DMS153 treated with DMSO at 0.1 percent for 48 hours (cell line): ENCODE data around the gene VSTM4.

Source experiments
- DNase-seq: peaks from one replicate; lab custom pipeline; 2025; ENCODE audit not compliant: unreplicated experiment; lab: John Stamatoyannopoulos, UW

Gene VSTM4

DNA sequence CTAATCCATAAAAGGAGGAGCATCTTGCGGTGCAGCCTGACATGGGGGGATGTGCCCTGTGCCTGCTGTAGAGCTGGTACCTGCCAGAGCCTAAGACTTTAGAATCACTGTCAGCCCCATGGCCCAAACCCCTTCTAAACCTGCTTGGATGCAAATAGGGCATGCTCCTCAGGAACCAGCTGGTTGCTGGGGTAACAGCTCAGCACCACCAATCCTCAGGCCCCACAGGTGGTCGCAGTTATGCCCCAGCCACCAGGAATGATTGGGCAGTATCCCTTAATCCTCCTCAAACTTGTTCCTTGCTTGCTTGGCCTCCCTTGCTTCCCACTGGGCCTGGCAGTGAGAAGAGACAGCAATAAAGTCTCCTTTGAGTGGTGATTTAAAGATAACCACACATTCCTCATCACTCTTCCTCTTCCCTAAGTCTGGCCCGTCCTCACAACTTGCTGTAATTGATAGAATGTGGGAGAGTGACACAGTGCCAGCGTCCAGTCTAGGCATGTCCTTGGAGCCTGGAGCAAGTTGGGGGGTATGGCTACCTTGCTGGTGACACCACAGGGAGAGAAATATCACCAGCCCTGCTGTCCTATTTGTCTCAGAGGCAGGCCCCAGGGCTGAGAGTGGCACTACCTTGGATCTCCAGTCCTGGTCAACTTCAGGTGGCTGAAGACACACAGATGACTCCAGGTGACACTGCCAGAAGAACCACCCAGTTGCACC, 43.0 kb downstream of the VSTM4 start:
- DNase-seq = no peak

DNA sequence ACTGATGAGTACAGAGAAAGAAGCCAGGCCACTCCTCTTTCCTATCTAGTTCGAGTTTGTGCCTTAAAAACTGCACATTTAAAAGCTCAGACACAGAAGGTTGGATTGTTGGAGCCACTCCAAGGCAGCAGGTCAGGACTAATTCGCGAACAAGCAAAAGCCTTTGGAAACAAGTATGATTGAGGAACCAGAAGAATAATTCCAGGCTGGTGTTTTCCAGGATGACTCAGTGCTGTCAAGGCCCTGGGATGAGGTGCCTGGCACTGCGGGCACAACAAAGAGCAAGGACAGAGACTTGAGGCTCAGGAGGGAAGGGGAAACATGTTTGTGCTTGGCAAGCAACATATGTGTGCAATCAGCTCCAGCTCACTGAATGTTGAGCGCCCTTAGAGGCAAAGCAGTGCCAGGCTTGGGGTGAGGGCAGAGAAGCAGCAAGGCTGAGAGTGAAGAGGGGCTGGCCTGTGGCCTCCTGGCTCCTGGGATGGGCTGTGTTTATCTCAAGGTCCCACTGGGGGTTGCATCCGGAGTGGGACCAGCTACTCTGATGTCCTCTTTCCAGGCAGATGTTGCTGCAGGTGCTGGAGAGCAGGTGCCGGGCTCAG, 44.1 kb downstream of the VSTM4 start:
- DNase-seq = no peak

DNA sequence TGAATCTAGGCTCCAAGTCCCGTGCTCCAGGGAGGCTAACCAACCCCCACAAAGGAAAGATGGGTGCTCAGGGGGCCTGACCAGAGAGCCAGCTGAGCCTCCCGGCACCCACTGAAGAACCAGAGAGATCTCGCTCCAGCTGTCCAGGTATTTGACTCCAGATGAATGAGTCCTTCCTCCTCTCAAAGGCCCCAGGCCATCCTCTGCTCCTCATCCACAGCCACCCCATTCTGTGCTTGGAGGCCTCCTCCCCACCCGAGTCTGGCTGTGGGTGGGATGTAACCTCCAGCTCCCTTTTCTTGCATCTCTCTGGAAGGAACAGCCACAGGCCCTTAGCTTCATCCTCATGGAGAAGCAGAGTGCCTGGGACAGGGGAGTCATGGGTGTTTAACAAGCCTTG, 44.6 kb downstream of the VSTM4 start:
- no peak for DNase-seq

DNA sequence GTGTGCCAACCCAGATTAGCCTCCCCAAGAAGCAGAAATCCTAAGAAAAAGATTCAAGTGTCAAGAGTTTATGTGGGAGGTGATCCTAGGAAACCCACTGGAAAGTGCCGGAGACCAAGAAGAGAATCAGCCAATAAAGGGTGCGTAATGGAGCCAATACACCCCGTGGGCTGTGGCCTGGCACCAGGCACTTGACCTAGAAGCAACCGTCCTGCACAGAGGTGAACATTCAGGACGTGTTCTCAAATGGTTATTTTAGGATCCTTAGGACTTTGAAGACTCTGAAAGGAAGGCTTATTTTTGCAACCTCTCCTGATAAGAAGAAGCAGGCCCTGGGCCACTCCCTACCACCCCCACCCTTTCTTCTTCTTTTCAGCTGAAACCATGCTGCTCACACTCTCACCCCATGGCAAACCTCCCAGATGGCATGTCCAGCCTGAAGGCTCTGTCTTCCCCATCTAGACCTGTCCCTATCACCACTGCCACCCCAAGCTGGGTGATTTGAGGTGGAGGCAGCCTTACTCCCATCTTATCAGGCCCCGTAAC, 46.6 kb downstream of the VSTM4 start:
- DNase-seq = no peak

DNA sequence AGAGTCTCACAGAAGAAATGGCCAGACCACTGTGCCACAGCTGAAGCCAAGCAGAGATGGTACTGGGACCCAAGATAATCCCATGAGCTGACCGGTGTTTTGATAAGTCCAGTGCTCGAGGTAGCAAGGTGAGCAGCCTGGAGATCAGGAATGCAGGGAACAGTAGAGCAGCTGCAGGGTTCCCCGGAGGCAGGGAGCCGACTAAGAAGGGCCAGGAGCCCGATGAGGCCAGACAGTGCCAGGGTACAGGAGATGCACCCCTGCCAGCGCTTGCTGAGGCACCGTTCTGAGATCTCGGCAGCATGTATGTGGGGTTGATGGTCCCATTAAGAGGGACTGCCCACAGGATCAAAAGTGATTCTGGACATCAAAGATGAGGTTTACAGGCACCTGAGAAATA, 47.1 kb downstream of the VSTM4 start:
- DNase-seq = no peak

DNA sequence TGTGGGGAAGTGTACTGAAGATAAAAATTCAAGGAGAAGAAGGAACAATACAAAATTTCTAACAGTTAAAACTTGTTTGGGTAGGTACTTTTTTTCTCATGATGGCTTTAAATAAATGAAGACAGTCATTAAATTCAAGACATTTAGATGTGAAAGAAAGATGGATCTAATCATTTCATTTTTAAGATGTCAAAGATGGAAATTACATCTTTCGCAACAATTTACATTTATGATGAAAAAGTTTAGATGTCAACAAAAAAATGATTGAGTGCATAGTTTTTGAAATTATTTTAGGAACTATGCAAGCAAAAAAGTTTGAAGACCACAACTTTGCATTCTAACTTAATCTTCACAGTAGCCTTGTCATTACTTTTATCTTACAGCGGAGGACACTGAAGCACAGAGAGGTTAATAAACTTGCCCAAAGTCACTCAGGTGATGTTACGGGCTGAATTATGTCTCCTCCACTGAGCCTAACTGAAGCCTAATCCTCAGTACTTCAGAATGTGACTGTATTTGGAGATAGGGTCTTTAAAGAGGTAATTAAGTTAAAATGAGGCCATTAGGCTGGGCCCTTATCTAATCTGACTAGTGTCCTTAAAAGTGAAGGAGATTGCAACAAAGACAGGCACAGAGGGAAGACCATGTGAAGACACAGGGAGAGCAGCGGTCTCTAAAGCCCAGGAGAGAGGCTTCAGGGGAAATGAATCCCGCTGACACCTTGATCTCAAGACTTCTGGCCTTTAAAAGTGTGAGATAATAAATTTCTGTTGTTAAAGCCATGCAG, 48.2 kb downstream of the VSTM4 start:
- DNase-seq = no peak

DNA sequence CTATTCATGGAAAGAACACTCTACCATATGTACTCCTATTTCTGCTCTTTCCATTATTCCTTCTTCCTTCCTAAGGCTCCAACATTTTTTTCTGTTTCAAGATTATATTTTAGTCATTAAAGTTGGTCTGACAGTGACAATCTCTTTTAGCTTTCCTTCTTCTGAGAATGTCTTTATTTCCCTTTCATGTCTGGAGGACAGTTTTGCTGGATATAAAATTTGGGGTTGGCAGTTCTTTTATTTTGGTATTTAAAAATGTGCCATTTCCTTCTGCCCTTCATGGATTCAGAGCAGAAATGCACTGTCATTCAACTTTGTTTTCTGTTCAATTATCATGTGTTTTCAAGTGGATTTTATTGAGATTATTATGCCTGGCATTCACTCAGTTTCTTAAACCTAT, 53.1 kb downstream of the VSTM4 start:
- DNase-seq = no peak

DNA sequence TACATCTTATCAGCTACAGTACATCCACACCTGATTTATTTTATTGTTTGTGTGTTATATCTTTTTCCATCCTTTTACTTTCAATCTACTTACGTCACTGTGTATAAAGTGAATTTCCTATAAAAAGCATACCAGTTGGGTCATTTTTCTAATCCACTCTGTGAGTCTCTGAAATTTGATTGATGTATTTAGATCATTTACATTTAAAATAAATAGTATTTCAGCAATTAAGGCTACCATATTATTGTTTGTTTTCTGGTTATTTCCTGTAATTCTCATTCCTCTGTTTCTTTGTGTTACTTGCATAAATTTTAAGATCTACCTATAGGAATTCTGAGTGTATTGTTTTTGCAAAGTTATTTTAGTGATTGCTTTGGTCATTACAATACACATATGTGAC, 53.7 kb downstream of the VSTM4 start:
- DNase-seq = no peak

DNA sequence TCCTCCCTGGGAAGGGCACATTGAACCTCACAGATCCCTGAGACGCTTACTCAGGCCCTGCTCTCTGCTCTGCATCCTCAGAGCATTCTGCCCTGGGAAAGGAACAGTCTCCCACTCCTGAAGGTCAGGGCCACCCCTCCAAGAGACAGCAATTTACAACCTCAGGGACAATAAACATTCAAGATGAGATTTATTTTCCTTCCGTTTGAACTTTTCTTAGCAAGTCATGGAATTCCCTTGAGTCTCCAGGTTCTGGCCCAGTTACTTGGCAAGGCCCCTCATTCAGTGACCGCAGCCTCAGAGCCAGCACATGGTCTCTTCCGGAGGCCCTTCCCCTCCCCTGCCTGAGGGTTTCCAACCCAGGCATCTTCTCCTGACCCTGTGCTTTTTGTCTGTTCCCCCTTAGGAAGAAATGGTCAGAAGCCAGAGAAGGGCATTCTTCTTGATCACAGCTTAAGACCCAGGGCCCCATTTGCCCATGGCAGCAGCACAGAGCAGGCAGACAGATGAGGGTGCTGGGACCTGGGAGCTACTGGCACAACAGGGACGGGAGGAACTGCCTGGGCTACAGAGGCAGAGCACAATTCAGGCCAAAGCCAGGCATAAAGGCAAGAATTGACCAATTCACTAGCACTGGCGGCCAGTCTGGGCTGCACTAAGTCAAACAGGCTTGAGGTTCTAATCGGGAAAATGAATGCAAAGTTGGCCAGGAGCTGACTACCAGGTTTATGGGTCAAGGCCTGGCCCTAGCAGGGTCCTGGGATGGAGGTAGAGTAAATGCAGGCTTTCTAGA, 56.7 kb downstream of the VSTM4 start:
- DNase-seq = no peak

DNA sequence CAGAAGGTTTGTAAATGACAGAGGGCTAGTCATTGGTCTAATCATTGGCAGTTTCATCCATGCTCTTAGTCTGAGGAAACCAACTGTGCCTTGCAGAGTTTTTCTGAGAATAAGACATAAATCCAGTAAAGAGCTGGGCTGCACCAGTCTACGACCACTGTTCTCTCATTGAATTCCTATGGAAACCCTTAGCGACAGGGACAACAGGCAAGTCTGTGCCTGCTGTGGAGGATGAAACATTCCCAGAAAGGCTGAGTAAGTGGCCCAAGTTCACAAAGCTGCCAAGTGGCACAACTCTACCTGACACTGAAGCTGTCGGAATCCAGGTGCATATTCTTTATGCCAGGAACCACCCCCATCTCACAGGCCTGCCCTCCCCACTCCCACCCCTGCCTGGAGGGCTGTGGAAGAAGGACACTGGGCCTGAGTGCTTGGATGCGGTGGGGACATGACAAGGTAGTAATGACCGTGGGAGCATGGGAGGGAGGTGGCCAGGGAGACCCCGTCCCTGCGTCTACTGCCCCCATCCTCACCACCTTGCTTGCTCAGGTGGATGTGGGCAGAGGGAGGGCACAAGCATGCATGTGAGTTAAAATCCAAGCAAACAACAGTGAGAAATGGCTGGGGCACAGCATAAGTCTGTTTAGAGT, 58.0 kb downstream of the VSTM4 start:
- DNase-seq = no peak

DNA sequence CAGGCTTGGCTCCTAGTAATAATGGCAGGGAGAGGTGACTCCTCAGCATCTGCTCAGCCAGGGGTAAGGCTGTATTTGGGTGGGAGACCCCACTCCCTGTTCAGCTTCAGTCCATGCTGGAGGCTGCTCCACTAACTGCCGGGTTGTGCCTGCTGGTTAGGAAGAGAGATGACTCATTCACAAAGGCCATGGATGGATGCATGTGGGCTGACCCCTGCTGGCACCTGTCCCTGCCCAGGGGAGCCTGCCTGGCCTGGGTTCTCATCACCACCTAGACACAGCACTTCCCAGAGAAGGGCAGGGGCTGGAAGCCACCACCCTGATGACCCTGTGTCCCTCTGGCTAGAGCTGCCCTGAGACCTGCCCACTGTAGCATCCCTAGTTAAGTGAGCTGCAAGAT, 59.0 kb downstream of the VSTM4 start:
- DNase-seq = no peak

DNA sequence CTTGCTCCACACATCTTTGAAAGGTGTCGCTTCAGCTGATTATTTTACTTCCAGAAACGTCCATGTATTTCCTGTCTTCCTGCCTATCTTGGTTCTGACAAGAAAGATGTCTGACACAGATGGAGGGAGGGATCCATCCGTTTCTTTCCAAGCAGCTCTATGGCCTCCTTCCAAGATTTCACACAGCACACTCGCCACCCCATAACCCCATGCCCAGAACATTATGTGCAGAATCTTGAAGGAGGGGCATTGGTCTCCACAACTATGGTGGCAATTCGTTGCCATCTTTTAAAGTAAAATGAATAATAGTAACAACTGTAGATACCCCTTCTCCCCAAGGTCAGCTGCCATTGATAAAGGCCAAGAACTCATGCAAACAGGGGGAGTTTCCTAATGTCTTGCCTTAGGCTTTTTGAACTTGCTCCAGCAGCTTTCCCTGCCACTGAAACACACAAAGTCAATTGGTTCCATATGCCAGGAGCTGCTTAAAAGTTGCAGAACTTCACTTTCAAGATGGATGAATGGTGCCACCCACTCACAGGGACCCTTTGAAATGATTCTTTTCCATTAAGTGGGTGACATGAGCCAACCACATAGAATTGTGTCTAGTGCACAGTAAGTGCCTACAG, 60.0 kb downstream of the VSTM4 start:
- DNase-seq = no peak

DNA sequence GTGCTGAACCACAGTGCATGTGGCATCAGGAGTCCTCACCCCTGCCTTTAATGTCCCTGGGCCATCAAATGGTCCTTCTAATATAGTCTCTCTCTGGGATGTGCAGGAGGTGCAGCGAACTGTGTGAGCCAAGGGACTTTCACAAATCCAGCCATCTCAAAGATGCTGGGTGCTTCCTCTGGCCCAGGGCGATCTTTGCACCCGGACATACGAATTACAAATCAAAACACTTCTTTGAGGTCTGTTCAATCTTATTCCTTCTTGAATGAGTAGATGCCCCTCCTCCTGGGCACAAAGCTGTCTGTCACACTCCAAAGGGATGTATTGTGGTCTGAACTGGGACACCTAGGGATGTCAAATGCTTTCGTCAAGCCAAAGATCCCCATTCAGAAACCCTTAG, 60.6 kb downstream of the VSTM4 start:
- no peak for DNase-seq

DNA sequence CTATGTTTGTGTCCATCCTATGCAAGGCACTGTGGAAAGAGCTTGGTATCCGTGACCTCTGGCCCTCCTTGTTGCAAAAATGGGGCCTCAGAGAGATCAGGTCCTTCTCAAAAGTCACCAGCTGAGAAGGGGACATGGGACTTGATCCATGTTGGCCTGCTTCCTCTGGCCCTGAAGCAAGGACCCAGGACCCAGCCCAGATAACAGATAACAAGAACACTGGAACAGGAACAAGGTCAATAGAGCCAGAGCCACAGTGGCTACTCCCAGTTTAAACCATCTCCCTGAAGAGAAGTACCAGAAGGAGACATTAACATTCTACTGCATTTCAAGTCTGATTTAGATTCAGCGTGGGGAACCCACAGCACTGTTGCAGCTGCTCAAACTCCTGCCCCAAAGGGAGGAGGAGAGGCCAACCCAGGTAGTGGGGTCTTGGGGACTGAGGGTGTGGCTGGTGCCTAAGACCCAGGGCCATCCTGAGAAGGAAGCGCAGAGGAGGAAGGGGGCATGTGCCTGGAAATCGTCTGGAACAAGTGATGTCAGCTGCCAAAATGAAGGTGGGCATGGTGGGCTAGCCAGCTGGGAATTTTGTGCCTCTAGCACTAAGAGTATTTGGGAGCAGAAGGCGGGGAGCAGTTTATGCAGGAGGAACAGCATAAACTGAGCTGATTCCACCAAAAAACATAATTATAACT, 61.2 kb downstream of the VSTM4 start:
- no peak for DNase-seq

DNA sequence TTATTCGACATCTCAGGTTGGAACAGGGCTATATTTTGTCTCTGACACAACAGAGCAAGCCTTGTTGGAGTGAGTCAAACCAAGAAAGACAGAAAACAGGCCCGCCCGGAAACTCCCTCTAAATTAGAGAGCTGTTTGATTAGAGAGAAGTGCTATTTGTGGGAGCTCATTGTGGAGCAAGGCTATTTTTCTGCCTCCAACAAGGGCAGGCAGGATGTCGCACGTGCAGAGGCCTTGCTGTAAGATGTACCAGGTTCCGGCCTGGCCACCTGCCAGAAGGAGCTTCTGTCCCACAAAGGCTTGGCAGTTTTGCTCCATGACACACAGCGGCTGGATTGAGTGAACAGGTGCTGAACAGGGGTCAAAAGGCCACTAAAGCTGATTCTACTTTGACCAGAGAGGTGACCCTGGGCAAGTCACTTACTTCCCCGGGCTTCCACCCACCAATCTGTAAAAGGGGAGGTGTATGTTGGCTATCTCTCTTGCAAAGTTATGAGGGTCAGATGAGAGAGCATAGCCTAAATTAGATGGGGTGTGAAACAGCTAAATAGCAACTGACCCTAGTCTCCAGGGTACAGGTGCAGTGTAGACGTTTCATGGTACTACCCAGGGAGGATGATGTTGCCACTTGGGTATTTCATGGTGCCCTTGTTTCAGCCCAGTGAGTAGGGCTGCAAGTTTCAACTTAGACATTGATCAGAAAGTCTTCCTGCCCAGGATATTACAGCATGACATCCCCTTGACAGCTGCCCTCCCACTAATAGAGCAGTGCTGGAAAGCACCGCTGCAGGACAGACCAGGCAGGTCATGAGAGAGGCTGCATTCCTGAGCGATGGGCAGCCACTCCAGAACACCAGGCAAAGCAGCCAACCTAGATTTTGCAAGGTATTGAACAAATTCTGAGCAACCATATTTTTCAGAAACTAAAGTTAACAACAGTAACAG, 62.0 kb downstream of the VSTM4 start:
- DNase-seq = no peak

DNA sequence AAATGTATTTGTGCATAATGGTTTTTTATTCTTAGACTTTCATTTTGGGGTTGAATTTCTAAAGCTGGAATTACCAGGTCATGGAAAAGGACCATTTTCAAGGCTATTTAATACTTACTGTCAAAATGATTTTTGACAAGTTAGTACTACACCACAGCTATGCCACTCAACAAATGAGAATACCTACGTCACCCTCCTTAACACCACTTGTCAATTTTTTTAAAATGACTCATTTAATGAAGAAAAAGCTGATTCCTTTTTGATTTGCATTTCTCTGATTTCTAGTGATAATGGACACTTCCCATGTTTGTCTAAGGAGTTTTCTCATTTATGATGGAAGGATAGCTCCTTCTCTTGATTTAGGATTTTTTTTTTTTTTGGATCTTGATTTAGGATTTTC, 63.3 kb downstream of the VSTM4 start:
- no peak for DNase-seq

DNA sequence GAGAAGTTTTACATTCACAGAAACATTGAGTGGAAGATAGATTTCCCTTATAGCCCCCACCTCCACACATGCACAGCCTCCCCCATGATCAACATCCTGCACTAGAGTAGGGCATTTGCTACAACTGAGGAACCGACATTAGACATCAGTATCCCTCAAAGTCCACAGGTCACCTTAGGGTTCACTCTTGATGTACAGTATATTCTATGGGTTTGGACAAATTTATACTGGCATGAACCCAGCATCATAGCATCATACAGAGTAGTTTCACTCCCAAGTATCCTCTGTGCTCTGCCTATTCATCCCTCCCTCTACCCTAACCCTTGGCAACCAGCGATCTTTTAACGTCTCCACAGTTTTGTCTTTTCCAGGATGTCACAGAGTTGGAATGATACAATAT, 64.4 kb downstream of the VSTM4 start:
- no peak for DNase-seq

DNA sequence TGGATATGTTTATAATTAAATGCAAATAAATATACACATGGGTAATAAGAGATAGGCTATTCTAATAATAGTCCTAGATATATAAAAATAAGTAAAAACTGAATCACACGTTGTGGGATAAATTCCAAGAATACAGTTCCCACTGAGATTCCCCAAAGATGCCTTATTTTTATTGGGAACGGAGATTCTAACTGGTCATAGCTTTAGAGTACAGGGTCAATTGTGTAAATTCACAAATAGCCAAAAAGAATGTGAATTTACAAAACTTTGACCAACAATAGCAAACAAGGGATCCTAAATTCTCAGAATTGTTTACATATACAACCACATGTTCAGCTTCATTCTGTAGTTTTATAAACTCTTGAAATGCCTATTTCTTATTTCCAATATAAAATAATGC, 65.0 kb downstream of the VSTM4 start:
- no peak for DNase-seq

DNA sequence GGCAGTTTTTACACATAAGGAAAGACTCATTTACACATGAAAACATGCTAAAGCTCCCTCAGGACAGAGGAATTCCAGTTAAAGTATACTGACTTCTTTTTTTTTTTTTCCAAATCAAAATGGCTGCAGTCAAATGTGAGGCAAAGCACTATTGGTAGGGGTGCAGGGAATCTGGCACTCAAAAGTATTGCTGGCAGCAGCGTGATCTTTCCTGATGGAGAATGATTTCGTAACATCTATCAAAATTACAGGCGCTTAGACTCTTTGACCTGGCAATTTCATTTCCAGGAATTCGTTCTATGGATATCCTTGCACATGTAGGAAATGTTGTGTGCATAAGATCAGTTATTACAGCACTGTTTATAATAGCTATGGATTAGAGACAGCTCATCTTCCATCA, 65.7 kb downstream of the VSTM4 start:
- no peak for DNase-seq
